Mucosa of descending colon (tissue), 3 donors: ENCODE measurements around the gene CLOCK. TPM values are rescaled to one million over a fixed set of nuclear protein-coding genes. Genes with fewer than 3 reads are reported as not detected.

Experiments
- ATAC-seq: fragments of 200-7000 bp; cut with Tn5 transposase; one replicate; pipeline ENCODE4 v1.9.1; 2020; ENCODE audit warnings: mild to moderate bottlenecking, moderate library complexity
- DNase-seq, 3 donors: peaks; one replicate each; pipeline ENCODE4 v3.0.0-alpha.2; 2020
- H3K36me3 ChIP-seq: fragments of 200-600 bp; one replicate; pipeline ENCODE4 v1.8.0; 2021; ENCODE audit warnings: low read depth, mild to moderate bottlenecking
- H3K4me1 ChIP-seq: fragments of 200-600 bp; one replicate; pipeline ENCODE4 v1.8.0; 2021; ENCODE audit warnings: low read depth, mild to moderate bottlenecking
- H3K4me3 ChIP-seq: fragments of 200-600 bp; one replicate; pipeline ENCODE4 v1.8.0; 2021; ENCODE audit warnings: mild to moderate bottlenecking
- H3K9me3 ChIP-seq: fragments of 200-600 bp; one replicate; pipeline ENCODE4 v1.8.0; 2021; ENCODE audit warnings: mild to moderate bottlenecking
- CTCF ChIP-seq: fragments of 200-600 bp; IDR thresholded peaks from one replicate; pipeline ENCODE4 v1.8.0; 2022; ENCODE audit warnings: antibody characterized with exemption, mild to moderate bottlenecking
- intact Hi-C, 2 donors: fragments of 100-400 bp; cut with DNase I in 1 of 2; cut with micrococcal nuclease in 1 of 2; formaldehyde crosslinking; loops; one replicate each; pipeline versions ENCODE4 v1.11.0 to v1.11.1; 2022; cut with DNase I, micrococcal nuclease
- total RNA-seq, 3 donors: library from RNA; stranded (reverse); fragmentation: NEBNext Ultra II Directional in 2 of 3; extraction: Animal tissue kit (Norgen Biotek cat#: 25700) in 2 of 3; gene quantifications; one replicate each; pipeline versions ENCODE4 v1.2.1 to v1.2.4, GENCODE V29; 2021 to 2023
- donor health status: DM: no; HTN: no; CAD: no; lungs with moderate emphysema.
- donor health status: DM: no; HTN: no; CAD: no.
- donor health status: DM: no; HTN: yes; CAD: no.

The CLOCK gene
- total RNA-seq, 3 donors from 2014 or later = 17.4 to 33.1 (median 25.3) TPM

GRCh38 chr4:55524844-55525571, 21.7 kb downstream of the CLOCK start:
- no peaks in the 10 kb centered on the region for H3K9me3 ChIP-seq
- no peaks in the 10 kb centered on the region for H3K4me1 ChIP-seq
- no peak overlapping the region for H3K4me3 ChIP-seq
- H3K36me3 ChIP-seq = no peaks in the 10 kb centered on the region
- DNase-seq (no peak), ATAC-seq (no peak)
- no peak for TF ChIP-seq CTCF
- intact Hi-C loops = no loop called here

GRCh38 chr4:55518442-55518841, 28.3 kb downstream of the CLOCK start:
- ATAC-seq = no peak
- DNase-seq = no peak
- intact Hi-C loops = no loop called here
- no peaks in the 10 kb centered on the region for H3K9me3 ChIP-seq
- H3K36me3 ChIP-seq = no peaks in the 10 kb centered on the region
- no peaks in the 10 kb centered on the region for H3K4me1 ChIP-seq
- no peak for TF ChIP-seq CTCF
- no peak overlapping the region for H3K4me3 ChIP-seq

GRCh38 chr4:55517526-55518229, 29.0 kb downstream of the CLOCK start:
- intact Hi-C loops = no loop called here
- H3K9me3 ChIP-seq = no peaks in the 10 kb centered on the region
- no peaks in the 10 kb centered on the region for H3K4me1 ChIP-seq
- DNase-seq (no peak), ATAC-seq (no peak)
- H3K36me3 ChIP-seq = no peaks in the 10 kb centered on the region
- no peak overlapping the region for H3K4me3 ChIP-seq
- TF ChIP-seq CTCF = no peak

DNA sequence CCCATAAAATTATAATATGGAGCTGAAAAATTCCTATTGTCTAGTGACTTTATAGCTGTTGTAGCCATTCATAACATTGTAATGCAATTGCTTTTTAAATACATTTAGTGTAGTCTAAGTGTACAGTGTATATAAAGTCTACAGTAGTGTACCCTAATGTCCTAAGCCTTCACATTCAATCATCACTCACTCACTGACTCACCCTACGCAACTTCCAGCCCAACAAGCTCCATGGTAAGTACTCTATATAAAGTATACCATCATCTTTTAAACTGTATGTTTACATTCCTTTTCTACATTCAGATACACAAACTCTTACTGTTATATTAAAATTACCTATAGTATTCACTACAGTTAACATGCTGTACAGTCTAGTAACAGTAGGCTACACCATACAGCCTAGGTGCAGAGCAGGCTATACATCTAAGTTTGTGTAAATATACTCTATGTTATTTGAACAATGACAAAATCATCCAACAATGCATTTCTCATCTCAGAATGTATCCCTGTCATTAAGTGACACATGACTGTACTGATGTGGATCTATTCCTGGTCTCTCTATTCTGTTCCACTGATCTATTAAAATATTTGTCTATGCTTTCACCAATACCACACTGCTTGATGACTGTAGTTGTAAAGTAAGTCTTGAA, 33.7 kb downstream of the CLOCK start:
- intact Hi-C loops = no loop called here
- Histone ChIP-seq H3K36me3 (no peaks in the 10 kb centered on the region), H3K9me3 (no peaks in the 10 kb centered on the region), H3K4me3 (no peak overlapping the region), H3K4me1 (no peaks in the 10 kb centered on the region)
- TF ChIP-seq CTCF = no peak
- DNase-seq = no peak
- no peak for ATAC-seq

DNA sequence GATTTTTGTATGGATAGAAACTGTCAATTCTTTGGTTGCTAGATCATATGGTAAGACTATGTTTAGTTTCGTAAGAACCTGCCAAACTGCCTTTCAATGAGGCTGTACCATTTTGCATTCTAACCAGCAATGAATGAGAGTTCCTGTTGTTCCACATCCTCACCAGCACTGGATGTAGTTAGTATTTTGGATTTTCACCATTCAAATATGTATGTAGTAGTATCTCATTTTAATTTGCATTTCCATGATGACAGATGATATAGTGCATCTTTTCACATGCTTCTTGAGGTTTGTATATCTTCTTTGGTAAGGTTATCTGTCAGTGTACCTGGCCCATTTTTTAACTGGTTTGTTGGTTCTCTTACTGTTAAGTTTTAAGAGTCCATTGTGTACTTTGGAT, 34.6 kb downstream of the CLOCK start:
- intact Hi-C loops = no loop called here
- H3K4me1 ChIP-seq = no peaks in the 10 kb centered on the region
- no peak for TF ChIP-seq CTCF
- no peaks in the 10 kb centered on the region for H3K36me3 ChIP-seq
- no peak for DNase-seq
- no peak overlapping the region for H3K4me3 ChIP-seq
- H3K9me3 ChIP-seq = no peaks in the 10 kb centered on the region
- ATAC-seq = no peak
